H1 (cell line): ENCODE results near the gene PEX26. TPM values are rescaled to one million over a fixed set of nuclear protein-coding genes. Genes with fewer than 3 reads are reported as not detected.

ENCODE experiments used
- CTCF ChIA-PET: fragments of 300-600 bp; sonication (Branson Sonifier 250); formaldehyde crosslinking; loops from one replicate; lab custom pipeline; 2021; ENCODE audit not compliant: partially characterized antibody; lab: Charles Lee
- POLR2A ChIA-PET: fragments of 300-600 bp; sonication (Branson Sonifier 250); formaldehyde crosslinking; loops from one replicate; lab custom pipeline; 2021; ENCODE audit warnings: inconsistent platforms; ENCODE audit not compliant: partially characterized antibody; lab: Charles Lee
- DNase-seq, 2 experiments: peaks; one replicate each; pipeline versions ENCODE4 v3.0.0 to v3.0.0-alpha.2; 2010 to 2022; ENCODE audit warnings: low spot score in 2 of 2, low read depth in 1 of 2, mixed read lengths in 1 of 2
- FAIRE-seq: peaks from 2 replicates; lab custom pipeline; 2011; peaks lifted over from hg19 to GRCh38; lab: Jason Lieb, UNC
- H2AFZ ChIP-seq: 2 replicates; pipeline ENCODE4 v1.8.1; 2012; ENCODE audit warnings: low read length, inconsistent platforms
- H2AK5ac ChIP-seq: 2 replicates; pipeline ENCODE4 v1.6.1; 2013; ENCODE audit warnings: low read depth, low read length
- H2BK120ac ChIP-seq: replicated peaks from 2 replicates; pipeline ENCODE3; 2013; ENCODE audit warnings: low read depth, low read length, inconsistent platforms
- H2BK12ac ChIP-seq: 2 replicates; pipeline ENCODE4 v1.6.1; 2013; ENCODE audit warnings: low read depth, low read length
- H2BK15ac ChIP-seq: 2 replicates; pipeline ENCODE4 v1.6.1; 2013; ENCODE audit warnings: low read length
- H2BK20ac ChIP-seq: 2 replicates; pipeline ENCODE4 v1.6.1; 2013; ENCODE audit warnings: low read length
- H2BK5ac ChIP-seq: 2 replicates; pipeline ENCODE4 v1.6.1; 2013; ENCODE audit warnings: low read depth, low read length
- H3K14ac ChIP-seq: 2 replicates; pipeline ENCODE4 v1.6.1; 2013; ENCODE audit warnings: inconsistent platforms; ENCODE audit not compliant: insufficient read length
- H3K18ac ChIP-seq: 2 replicates; pipeline ENCODE4 v1.6.1; 2013; ENCODE audit warnings: low read length; ENCODE audit errors: extremely low read depth
- H3K23ac ChIP-seq: 2 replicates; pipeline ENCODE4 v1.6.1; 2013; ENCODE audit warnings: inconsistent platforms; ENCODE audit not compliant: insufficient read length
- H3K23me2 ChIP-seq: 2 replicates; pipeline ENCODE4 v1.6.1; 2013; ENCODE audit warnings: low read depth, low read length
- H3K27ac ChIP-seq: 2 replicates; pipeline ENCODE4 v1.6.1; 2011; ENCODE audit warnings: low read depth, low read length, inconsistent platforms
- H3K27me3 ChIP-seq, 4 experiments: replicated peaks in 1 of 4; 1 replicate in 1 of 4; 2 replicates in 3 of 4; pipeline versions ENCODE4 v1.6.1 to v1.8.1; 2011 to 2013; ENCODE audit warnings: low read length in 3 of 4, mild to moderate bottlenecking in 3 of 4, inconsistent platforms in 2 of 4, mixed read lengths in 2 of 4, moderate library complexity in 1 of 4; ENCODE audit not compliant: control insufficient read depth in 3 of 4, insufficient read depth in 3 of 4; ENCODE audit errors: extremely low read depth in 1 of 4
- H3K36me3 ChIP-seq, 4 experiments: 2 replicates each; pipeline versions ENCODE4 v1.6.1 to v1.8.1; 2011 to 2013; ENCODE audit warnings: mild to moderate bottlenecking in 4 of 4, low read length in 3 of 4, moderate library complexity in 2 of 4, control low read depth in 1 of 4, inconsistent platforms in 1 of 4; ENCODE audit not compliant: insufficient read depth in 4 of 4, control insufficient read depth in 2 of 4
- H3K4ac ChIP-seq: replicated peaks from 2 replicates; pipeline ENCODE3; 2013; ENCODE audit warnings: low read length, low read depth, mixed read lengths, inconsistent platforms; ENCODE audit not compliant: insufficient read length
- H3K4me1 ChIP-seq, 4 experiments: replicated peaks in 1 of 4; 1 replicate in 1 of 4; 2 replicates in 3 of 4; pipeline versions ENCODE4 v1.6.1 to v1.8.1; 2011 to 2013; ENCODE audit warnings: low read length in 3 of 4, inconsistent platforms in 2 of 4, mixed read lengths in 1 of 4; ENCODE audit not compliant: insufficient read depth in 4 of 4, control insufficient read depth in 3 of 4
- H3K4me2 ChIP-seq, 2 experiments: 2 replicates each; pipeline versions ENCODE4 v1.6.1 to v1.8.1; 2011 to 2013; ENCODE audit warnings: low read depth in 2 of 2, low read length in 2 of 2, control low read depth in 1 of 2, inconsistent platforms in 1 of 2, mild to moderate bottlenecking in 1 of 2; ENCODE audit not compliant: insufficient read depth in 1 of 2
- H3K4me3 ChIP-seq, 4 experiments: fragments of 200-600, 300-600 bp in 1 of 4; sonication (generic), shearing (Covaris generic), sonication (Bioruptor Twin) in 1 of 4; 2 replicates each; pipeline versions ENCODE4 v1.5.1 to v1.8.1; 2011 to 2016; ENCODE audit warnings: low read length in 4 of 4, low read depth in 3 of 4, control low read depth in 2 of 4, inconsistent platforms in 2 of 4, mild to moderate bottlenecking in 2 of 4, mixed read lengths in 1 of 4, moderate library complexity in 1 of 4; ENCODE audit not compliant: insufficient read depth in 2 of 4; ENCODE audit errors: extremely low read depth in 1 of 4
- H3K56ac ChIP-seq: replicated peaks from 2 replicates; pipeline ENCODE3; 2013; ENCODE audit warnings: low read depth, mild to moderate bottlenecking, mixed read lengths, low read length, inconsistent platforms; ENCODE audit not compliant: insufficient read length
- H3K79me1 ChIP-seq: 2 replicates; pipeline ENCODE4 v1.6.1; 2013; ENCODE audit warnings: low read depth, low read length, control low read depth
- H3K79me2 ChIP-seq, 2 experiments: 2 replicates each; pipeline versions ENCODE4 v1.6.1 to v1.8.1; 2012 to 2013; ENCODE audit warnings: low read length in 2 of 2, mild to moderate bottlenecking in 2 of 2, inconsistent platforms in 1 of 2; ENCODE audit not compliant: insufficient read depth in 2 of 2, control insufficient read depth in 1 of 2
- H3K9ac ChIP-seq, 4 experiments: replicated peaks in 1 of 4; 1 replicate in 1 of 4; 2 replicates in 3 of 4; pipeline versions ENCODE4 v1.6.1 to v1.8.1; 2011 to 2013; ENCODE audit warnings: low read depth in 3 of 4, low read length in 3 of 4, control low read depth in 2 of 4, mild to moderate bottlenecking in 2 of 4, moderate library complexity in 2 of 4, inconsistent platforms in 1 of 4; ENCODE audit errors: extremely low read depth in 1 of 4
- H3K9me3 ChIP-seq, 2 experiments: 2 replicates each; pipeline versions ENCODE4 v1.6.1 to v1.8.1; 2012 to 2013; ENCODE audit warnings: mild to moderate bottlenecking in 2 of 2, moderate library complexity in 2 of 2, control low read depth in 1 of 2, inconsistent platforms in 1 of 2, low read depth in 1 of 2, low read length in 1 of 2, mixed read lengths in 1 of 2; ENCODE audit not compliant: insufficient read depth in 2 of 2
- H4K20me1 ChIP-seq, 2 experiments: replicated peaks in 1 of 2; 2 replicates each; pipeline versions ENCODE3 to v1.8.1; 2011 to 2013; ENCODE audit warnings: inconsistent platforms in 2 of 2, low read length in 2 of 2, mild to moderate bottlenecking in 1 of 2; ENCODE audit not compliant: insufficient read depth in 2 of 2, control insufficient read depth in 1 of 2
- H4K5ac ChIP-seq: 2 replicates; pipeline ENCODE4 v1.6.1; 2013; ENCODE audit warnings: low read length, low read depth, mixed read lengths, inconsistent platforms; ENCODE audit not compliant: insufficient read length
- H4K8ac ChIP-seq: 2 replicates; pipeline ENCODE4 v1.8.0; 2013; ENCODE audit warnings: mild to moderate bottlenecking, moderate library complexity, low read length, inconsistent platforms; ENCODE audit not compliant: insufficient read depth; ENCODE audit errors: extremely low read depth
- H4K91ac ChIP-seq: replicated peaks from 2 replicates; pipeline ENCODE3; 2013; ENCODE audit warnings: low read length, mixed read lengths, inconsistent platforms; ENCODE audit not compliant: insufficient read length
- BACH1 ChIP-seq: IDR thresholded peaks from 2 replicates; pipeline ENCODE4 v1.6.1; 2012; ENCODE audit warnings: low read length, improper control_type of control experiment
- CTCF ChIP-seq, 3 experiments: IDR thresholded peaks; 1 replicate in 2 of 3; 2 replicates in 1 of 3; pipeline versions ENCODE4 v1.5.1 to v1.6.1; 2011; ENCODE audit warnings: low read length in 3 of 3, mild to moderate bottlenecking in 3 of 3, inconsistent platforms in 2 of 3, low read depth in 1 of 3, moderate library complexity in 1 of 3; ENCODE audit not compliant: insufficient read depth in 1 of 3; ENCODE audit errors: control extremely low read depth in 1 of 3
- GABPA ChIP-seq: IDR thresholded peaks from 2 replicates; pipeline ENCODE4 v1.6.1; 2011; ENCODE audit warnings: mild to moderate bottlenecking, low read length, moderate library complexity, borderline replicate concordance; ENCODE audit not compliant: insufficient read depth
- JUND ChIP-seq: IDR thresholded peaks from 2 replicates; pipeline ENCODE4 v1.6.1; 2011; ENCODE audit warnings: mild to moderate bottlenecking, improper control_type of control experiment, low read length
- RAD21 ChIP-seq, 2 experiments: IDR thresholded peaks in 1 of 2; conservative IDR thresholded peaks in 1 of 2; 2 replicates each; pipeline ENCODE4 v1.6.1; 2011; ENCODE audit warnings: low read depth in 2 of 2, low read length in 2 of 2, improper control_type of control experiment in 1 of 2, inconsistent platforms in 1 of 2, mild to moderate bottlenecking in 1 of 2, moderate library complexity in 1 of 2
- RNF2 ChIP-seq: fragments of 200-900, 300-1000 bp; sonication (generic); IDR thresholded peaks from 2 replicates; pipeline ENCODE4 v1.7.1; 2016; ENCODE audit warnings: borderline replicate concordance, low read depth, mild to moderate bottlenecking, antibody characterized with exemption, low read length; ENCODE audit not compliant: poor library complexity, severe bottlenecking; ENCODE audit errors: missing control alignments
- WGBS, 2 experiments: shearing (Covaris generic) in 1 of 2; methylation state at CpG; one replicate each; pipeline versions ENCODE4 v1.1.6 to v1.1.7; 2013 to 2015; ENCODE audit warnings: low lambda C conversion rate in 2 of 2, mixed read lengths in 2 of 2, inconsistent platforms in 1 of 2, low coverage in 1 of 2, missing lambda C conversion rate in 1 of 2; ENCODE audit not compliant: insufficient replicate concordance in 2 of 2, insufficient coverage in 1 of 2, insufficient read length in 1 of 2; ENCODE audit errors: extremely low coverage in 1 of 2, missing lambda C conversion rate in 1 of 2; 5-methylcytosine and 5-hydroxymethylcytosine counted together
- polyA plus RNA-seq, 7 experiments: library from polyadenylated mRNA; depleted of rRNA in 3 of 7; stranded (reverse) in 5 of 7; unstranded in 2 of 7; fragments of >200 nt in 5 of 7; fragments of 200-250 nt in 2 of 7; gene quantifications; 1 replicate in 5 of 7; 2 replicates in 1 of 7; 4 replicates in 1 of 7; pipeline versions ENCODE4 v1.2.1 to v1.2.3, GENCODE V29; 2011 to 2013; ENCODE audit warnings: missing spikeins in 2 of 7, mixed read lengths in 2 of 7
- total RNA-seq: library from RNA; stranded (reverse); fragmentation: NEBNext Ultra II Directional; extraction: Animal tissue kit (Norgen Biotek cat#: 25700); gene quantifications from 2 replicates; pipeline ENCODE4 v1.2.1, GENCODE V29; 2021
- TF ChIP-seq, protein P1 (sequence below): IDR thresholded peaks from 2 replicates; pipeline ENCODE4 v1.6.1; 2012; ENCODE audit warnings: low read length, inconsistent platforms

Gene PEX26
- total and polyA plus RNA-seq, 2 of the 8 experiments (the other 6 are each of a cell fraction or from before 2014, with no cell fraction given): 33.1 to 49.0 TPM

DNA sequence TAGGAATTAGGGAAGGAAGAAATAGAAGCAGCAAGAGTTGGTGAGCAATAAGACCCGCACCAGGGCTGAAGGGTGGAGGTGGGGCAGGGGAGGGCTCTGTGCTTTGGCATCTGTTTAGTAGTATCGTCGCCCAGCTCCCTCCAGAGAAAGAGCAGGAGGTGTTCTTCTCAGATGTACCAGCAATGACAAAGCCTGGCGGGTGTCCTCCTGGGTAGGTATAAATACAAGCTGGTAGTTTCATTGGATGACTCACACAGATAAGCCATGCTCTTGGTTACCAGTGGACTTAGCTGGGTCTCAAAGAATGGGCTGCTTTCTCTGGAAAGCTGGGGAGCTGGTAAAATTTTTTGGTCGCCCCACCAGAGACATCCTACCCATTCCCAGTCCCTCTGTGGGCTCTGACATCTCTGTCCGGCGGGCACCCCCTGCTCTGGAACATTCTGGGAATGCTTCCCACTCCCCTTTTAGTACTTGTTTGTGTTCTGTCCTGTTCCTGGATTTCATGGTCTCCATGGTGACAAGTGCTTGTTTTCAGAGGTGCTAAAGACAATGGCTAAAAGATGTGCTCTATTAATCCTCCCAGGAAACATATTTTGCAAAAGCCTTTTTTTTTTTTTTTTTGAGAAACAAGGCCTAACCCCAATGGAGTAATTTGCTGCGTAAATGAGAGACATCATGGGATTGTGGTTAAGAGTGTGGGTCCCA is 17.5 kb downstream of the PEX26 start:
- H3K4ac ChIP-seq: no peak overlapping the region
- H3K79me2 ChIP-seq: no peaks in the 10 kb centered on the region
- no peak overlapping the region for H2BK20ac ChIP-seq
- no peak overlapping the region for H4K91ac ChIP-seq
- ChIA-PET CTCF (no interaction called here), POLR2A (interaction anchor here (1.4 kb wide), 1 partner anchor 11 kb away, joined by 5 read pairs; no protein-coding TSS in a partner anchor)
- no peak for DNase-seq
- H3K9ac ChIP-seq: no peak overlapping the region
- no peak overlapping the region for H2AFZ ChIP-seq
- peaks cover 0 to 6% (median 3%) of the 10 kb centered on the region in 4 experiments; a peak in 1 of 8 replicates for H3K36me3 ChIP-seq
- no peak overlapping the region for H3K4me3 ChIP-seq
- no peak overlapping the region for H3K56ac ChIP-seq
- no peaks in the 10 kb centered on the region for H3K9me3 ChIP-seq
- H2BK15ac ChIP-seq: no peak overlapping the region
- no peak overlapping the region for H2BK5ac ChIP-seq
- no peak overlapping the region for H2BK120ac ChIP-seq
- H3K23ac ChIP-seq: no peak overlapping the region
- H2AK5ac ChIP-seq: no peak overlapping the region
- no peak for FAIRE-seq
- no peak overlapping the region for H4K8ac ChIP-seq
- H2BK12ac ChIP-seq: no peak overlapping the region
- H3K23me2 ChIP-seq: no peaks in the 10 kb centered on the region
- H3K4me2 ChIP-seq: no peak overlapping the region
- H3K27me3 ChIP-seq: no peaks in the 10 kb centered on the region
- no peak overlapping the region for H4K5ac ChIP-seq
- 96% methylated on average over 8 of the region's 8 CpGs; no CpG with 5 or more reads in 1 of the 2 experiments for WGBS, 2 experiments
- no peaks in the 10 kb centered on the region for H3K4me1 ChIP-seq
- H3K27ac ChIP-seq: no peak overlapping the region
- no peak overlapping the region for H3K14ac ChIP-seq
- H3K18ac ChIP-seq: no peak overlapping the region
- H3K79me1 ChIP-seq: no peaks in the 10 kb centered on the region
- peaks cover 0 to 2% of the 10 kb centered on the region in 2 experiments for H4K20me1 ChIP-seq
- no peak for TF ChIP-seq BACH1
- TF ChIP-seq, protein P1, sequence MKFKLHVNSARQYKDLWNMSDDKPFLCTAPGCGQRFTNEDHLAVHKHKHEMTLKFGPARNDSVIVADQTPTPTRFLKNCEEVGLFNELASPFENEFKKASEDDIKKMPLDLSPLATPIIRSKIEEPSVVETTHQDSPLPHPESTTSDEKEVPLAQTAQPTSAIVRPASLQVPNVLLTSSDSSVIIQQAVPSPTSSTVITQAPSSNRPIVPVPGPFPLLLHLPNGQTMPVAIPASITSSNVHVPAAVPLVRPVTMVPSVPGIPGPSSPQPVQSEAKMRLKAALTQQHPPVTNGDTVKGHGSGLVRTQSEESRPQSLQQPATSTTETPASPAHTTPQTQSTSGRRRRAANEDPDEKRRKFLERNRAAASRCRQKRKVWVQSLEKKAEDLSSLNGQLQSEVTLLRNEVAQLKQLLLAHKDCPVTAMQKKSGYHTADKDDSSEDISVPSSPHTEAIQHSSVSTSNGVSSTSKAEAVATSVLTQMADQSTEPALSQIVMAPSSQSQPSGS: no peak
- TF ChIP-seq GABPA: no peak
- no peak for TF ChIP-seq RNF2
- TF ChIP-seq JUND: no peak
- no peak for TF ChIP-seq RAD21 (IDR thresholded peaks at IDR 0.05 in 1 of 2, conservative IDR thresholded peaks at IDR 0.05 in 1 of 2; ENCODE audit: low read depth in 2 of 2, low read length in 2 of 2)
- no peak for TF ChIP-seq CTCF (IDR thresholded peaks at IDR 0.05; ENCODE audit: control extremely low read depth in 1 of 3, insufficient read depth in 1 of 3, low read depth in 1 of 3, low read length in 3 of 3)
